Cerebellar nuclear complex (tissue), 1 donor: ENCODE results near the gene TMEM161A.
"Not testable (repeated sequence)": the region's sequence is repeated elsewhere in the genome, so short reads cannot be mapped to it uniquely, and the experiment has no call there.

Experiments used
- DNase-seq, 2 experiments: peaks; one replicate each; lab custom pipeline; 2025; lab: John Stamatoyannopoulos, UW

Gene TMEM161A

GRCh38 chr19:19122902-19123301, 15.4 kb downstream of the TMEM161A start:
- no peak for DNase-seq

- DNase-seq: no peak
Measured at GRCh38 chr19:19121371-19121770, 16.9 kb downstream of the TMEM161A start.

- no peak for DNase-seq
Measured at GRCh38 chr19:19120308-19121231, 17.7 kb downstream of the TMEM161A start.

- no peak for DNase-seq
Measured at GRCh38 chr19:19119325-19120237, 18.7 kb downstream of the TMEM161A start.

- DNase-seq: no peak
Measured at GRCh38 chr19:19115954-19116353, 22.3 kb downstream of the TMEM161A start.

- no peak for DNase-seq
Measured at GRCh38 chr19:19113040-19113626, 25.1 kb downstream of the TMEM161A start.

- DNase-seq: no peak
Measured at GRCh38 chr19:19111967-19112580, 26.2 kb downstream of the TMEM161A start.

- DNase-seq: no peak
Measured at GRCh38 chr19:19111136-19111835, 27.0 kb downstream of the TMEM161A start.

GRCh38 chr19:19110410-19111135, 27.7 kb downstream of the TMEM161A start:
- DNase-seq: no peak

- no peak for DNase-seq
Measured at GRCh38 chr19:19109601-19110000, 28.7 kb downstream of the TMEM161A start.

GRCh38 chr19:19107654-19108053, 30.6 kb downstream of the TMEM161A start:
- no peak for DNase-seq

- not testable (repeated sequence) for DNase-seq
Measured at GRCh38 chr19:19106938-19107337, 31.3 kb downstream of the TMEM161A start.

- no peak for DNase-seq
Measured at GRCh38 chr19:19106056-19106551, 32.2 kb downstream of the TMEM161A start.

- no peak for DNase-seq
Measured at GRCh38 chr19:19105365-19106055, 32.8 kb downstream of the TMEM161A start.

GRCh38 chr19:19103167-19103566, 35.1 kb downstream of the TMEM161A start:
- no peak for DNase-seq

GRCh38 chr19:19102566-19102965, 35.7 kb downstream of the TMEM161A start:
- not testable (repeated sequence) for DNase-seq

GRCh38 chr19:19101540-19101939, 36.7 kb downstream of the TMEM161A start:
- no peak for DNase-seq

GRCh38 chr19:19098703-19099632, 39.3 kb downstream of the TMEM161A start:
- DNase-seq: no peak
